Gastroesophageal sphincter (tissue), 3 donors: ENCODE results near the gene AQP12B.

Experiments
- CTCF ChIP-seq, 4 experiments: fragments of 200-600 bp in 2 of 4; fragments of 450-650 bp in 2 of 4; sonication (generic) in 1 of 4; IDR thresholded peaks; one replicate each; pipeline ENCODE4 v1.5.1; 2017 to 2019; ENCODE audit warnings: antibody characterized with exemption in 4 of 4, mild to moderate bottlenecking in 2 of 4, moderate library complexity in 2 of 4
- POLR2A ChIP-seq, 2 donors: fragments of 450-650 bp; IDR thresholded peaks; one replicate each; pipeline ENCODE4 v1.6.1; 2017; ENCODE audit warnings: antibody characterized with exemption in 2 of 2, mild to moderate bottlenecking in 2 of 2, moderate library complexity in 1 of 2
- POLR2AphosphoS5 ChIP-seq: sonication (generic); formaldehyde crosslinking; IDR thresholded peaks from one replicate; pipeline ENCODE4 v1.6.1; 2017; ENCODE audit warnings: antibody characterized with exemption

- TF ChIP-seq POLR2A (IDR thresholded peaks at IDR 0.05) (no peak), POLR2AphosphoS5 (no peak), CTCF (IDR thresholded peaks at IDR 0.05) (no peak)
Observed at GRCh38 chr2:240718896-240719490, 36.3 kb upstream of the AQP12B start.
